ENCODE data around the gene DBH.

Gene DBH

DNA sequence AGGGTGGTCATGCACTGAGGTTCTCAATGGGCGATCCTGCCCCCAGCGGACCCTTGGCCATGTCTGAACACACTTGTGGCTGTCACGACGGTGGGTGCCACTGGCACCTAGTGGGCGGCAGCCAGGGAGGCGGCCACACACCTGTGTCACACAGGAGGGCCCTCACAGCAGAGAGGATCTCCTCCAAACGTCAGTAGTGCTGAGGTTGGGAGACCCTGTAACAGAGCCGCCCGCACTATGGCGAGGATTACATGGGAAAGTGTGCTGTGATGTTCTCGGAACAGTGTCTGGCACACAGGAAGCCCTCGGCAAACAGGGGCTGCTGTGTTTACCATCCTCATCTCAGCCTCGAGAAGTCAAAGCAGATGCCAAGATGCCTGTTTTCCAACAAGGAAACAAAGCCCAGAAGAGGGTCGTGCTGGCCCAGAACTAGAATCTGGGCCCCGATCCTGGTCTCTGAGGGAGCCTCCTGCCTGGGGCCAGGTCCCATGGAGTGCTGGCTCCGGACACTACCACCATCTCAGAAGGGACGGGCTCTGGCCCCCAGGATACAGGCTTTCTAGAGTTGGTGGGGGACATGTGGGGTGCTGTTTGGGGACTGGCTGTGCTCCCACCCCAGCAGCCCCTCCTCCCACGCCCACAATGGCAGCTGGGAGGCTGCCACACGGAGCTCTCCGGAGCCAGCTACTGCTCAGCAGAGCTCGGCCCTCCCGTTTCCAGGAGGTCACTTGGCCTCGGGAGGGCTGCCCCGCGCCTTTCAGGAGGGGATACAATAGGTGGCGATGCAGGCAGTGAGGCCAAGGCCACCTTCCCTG, 48.2 kb downstream of the DBH start:
- no peak for DNase-seq (ENCODE audit: low spot score)

DNA sequence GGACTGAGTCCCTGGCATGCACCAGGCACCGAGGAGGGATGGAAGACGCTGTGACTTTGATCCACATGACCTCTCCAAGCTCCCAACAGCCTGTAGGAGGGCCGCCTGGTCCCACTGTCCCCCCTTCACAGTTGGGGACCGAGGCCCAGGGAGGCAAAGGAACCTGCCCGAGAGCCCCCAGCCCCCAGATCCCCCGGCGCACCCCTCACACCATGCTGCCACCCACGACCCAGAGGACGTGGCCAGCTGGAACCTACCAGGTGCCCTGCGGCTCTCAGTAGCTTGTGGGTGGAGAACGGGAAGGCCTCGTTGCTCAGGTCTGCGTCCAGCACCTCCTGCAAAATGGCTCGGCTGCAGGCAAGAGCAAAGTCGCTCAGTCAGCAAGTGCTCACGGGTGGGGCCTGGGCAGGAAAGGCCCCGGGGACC, 48.8 kb downstream of the DBH start:
- DNase-seq (ENCODE audit: low spot score) = no peak

DNA sequence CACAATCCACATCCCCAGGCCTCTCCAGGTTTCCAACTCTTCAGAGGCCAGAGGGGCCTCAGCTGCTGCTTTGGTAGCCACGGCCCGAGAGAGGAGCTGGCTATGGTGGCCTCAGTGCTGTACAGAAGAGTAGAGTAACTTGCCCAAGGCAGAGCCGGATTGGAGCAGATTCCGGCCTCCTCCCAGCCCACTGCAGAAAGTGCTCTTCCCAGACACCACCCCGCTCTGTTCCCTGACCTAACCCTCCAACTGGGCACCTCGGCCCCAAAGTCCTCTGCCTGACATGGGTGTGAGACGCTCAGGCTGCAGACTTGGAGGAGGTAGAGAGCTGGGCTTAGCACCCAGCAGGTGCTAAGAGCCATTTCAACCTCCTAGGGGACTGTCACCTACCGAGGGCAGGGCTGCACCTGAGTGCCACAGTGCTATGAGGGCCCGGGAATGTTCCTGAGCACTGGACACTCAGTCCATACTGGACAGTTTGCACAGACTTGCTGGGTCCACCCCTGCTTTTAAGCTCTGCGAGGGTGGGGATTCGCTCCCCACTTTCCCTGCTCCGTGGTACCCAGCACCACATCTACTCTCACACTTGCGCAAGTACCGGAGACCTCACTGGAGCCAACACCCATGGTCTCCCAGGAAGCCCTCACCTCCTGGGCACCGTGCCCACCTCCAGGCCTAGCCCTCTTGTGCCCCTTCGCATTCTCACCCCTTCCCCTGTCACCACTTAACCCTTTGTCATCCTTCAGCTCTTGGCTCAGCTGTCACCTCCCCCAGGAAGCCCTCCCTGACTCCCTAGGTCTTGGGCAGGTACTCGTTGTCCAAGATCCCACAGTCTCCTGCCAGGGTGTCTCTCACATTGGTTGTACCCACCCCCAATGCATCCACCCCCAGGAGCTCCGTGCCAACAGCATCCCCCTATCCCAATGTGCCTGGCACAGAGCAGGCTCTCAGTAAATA, 49.8 kb downstream of the DBH start:
- no peak for DNase-seq (ENCODE audit: low spot score)

DNA sequence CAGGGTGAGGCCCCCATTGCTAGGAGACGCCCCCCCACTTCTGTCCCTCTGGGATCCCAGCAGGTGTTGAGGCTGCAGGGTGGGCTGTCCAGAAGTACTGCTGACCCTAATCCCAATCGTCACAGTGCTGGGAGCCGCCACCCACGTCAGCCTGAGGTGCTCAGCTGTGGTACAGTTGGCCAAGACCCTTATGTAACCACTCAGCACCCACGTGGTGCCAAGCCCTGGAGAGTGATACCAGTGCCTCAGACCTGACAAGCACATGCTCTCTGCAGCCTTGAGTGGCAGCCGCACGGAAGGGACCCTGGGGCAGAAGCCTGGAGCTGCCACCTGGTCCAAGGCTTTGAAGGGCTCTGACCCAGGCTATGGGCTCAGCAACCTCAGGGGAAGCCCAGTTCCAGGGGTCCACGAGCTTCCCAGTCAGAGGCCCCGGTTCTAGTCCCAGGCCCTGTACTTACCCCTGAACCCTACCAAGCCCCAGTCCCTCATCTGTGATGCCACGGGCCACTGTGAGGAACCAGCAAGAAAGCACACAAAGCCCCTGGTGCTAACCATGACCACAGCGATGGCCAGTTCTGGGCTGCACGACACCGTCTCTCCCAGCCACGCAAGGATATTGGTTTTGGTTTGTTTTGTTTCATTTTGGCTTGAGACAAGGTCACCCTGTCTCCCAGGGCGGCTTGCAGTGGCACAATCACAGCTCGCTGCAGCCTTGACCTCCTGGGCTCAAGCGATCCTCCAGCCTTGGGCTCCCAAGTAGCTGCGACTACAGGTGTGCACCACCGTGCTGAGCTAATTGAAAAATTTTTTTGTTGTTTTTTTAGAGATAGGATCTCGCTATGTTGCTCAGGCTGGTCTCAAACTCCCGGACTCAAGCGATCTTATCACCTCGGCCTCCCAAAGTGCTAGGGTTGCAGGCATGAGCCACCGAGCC, 50.7 kb downstream of the DBH start:
- no peak for DNase-seq (ENCODE audit: low spot score)

DNA sequence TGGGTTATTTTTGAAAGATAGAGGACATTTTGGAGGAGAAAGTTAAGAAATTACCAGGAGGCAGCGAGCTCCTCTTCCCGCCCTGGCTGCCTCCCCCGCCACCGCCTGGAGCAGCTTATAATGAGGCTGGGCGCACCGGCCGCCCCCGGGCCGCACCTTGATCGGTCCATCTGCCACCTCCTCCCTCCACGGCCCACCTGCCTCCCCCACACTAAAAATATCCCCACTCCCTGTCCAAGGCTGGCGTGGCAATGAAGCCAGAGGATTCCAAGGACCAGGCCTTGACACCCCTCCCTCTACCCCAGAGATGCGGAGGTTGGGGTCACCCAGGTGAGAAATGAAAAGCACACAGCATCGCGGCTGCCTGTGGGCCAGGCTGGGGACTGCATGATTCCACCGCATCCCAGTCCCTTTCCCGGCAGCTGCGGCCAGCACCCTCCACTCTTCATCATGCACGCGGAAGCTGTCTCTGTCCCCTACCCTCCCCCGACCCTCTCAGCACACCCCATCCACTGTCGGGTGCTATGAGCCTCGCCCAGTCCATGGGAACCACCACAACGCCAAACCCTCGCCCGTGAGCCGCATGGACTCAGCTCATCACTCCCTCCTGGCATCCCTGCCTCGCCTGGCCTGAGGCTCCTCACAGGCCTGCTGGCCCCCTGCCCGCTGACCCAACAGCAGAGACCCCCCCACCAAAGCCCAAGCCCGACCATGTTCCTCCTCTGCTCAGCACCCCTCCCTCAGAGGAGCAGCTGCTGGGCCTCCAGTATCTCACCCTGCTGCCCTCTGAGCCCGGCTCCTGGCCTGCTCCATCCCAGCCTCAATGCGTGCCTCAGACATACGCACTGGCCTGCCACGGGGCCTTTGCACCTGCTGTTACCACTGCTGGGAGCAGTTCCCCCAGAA, 51.9 kb downstream of the DBH start:
- no peak for DNase-seq (ENCODE audit: low spot score)

DNA sequence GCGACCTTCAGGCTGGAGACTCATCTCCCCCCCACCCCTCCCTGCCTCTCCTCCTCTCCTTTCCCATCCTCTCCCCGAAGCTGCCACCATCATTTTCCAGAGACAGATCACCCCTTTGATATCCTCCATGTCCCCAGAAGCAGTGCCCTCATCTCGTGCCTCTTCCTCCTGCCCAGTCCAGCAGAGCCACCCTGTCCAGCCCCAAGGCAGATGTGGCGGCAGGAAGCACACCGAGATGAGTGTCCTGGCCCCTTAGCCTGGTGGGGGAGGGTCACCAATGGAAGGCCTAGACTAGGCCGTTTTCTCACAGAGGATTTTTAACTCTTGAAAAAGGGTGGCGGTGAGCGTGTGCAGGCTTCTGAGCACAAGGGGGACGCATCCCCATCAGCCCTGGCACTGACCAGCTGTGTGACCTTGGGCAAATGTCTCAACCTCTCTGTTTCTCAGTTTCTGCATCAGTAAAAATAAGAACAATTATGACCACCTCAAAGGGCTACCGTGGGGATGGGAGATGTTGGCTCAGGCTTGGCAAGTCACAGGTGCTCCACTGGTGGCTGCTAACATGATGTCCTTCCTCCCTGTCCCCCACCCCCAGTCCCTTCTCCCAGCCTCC, 53.1 kb downstream of the DBH start:
- no peak for DNase-seq (ENCODE audit: low spot score)

DNA sequence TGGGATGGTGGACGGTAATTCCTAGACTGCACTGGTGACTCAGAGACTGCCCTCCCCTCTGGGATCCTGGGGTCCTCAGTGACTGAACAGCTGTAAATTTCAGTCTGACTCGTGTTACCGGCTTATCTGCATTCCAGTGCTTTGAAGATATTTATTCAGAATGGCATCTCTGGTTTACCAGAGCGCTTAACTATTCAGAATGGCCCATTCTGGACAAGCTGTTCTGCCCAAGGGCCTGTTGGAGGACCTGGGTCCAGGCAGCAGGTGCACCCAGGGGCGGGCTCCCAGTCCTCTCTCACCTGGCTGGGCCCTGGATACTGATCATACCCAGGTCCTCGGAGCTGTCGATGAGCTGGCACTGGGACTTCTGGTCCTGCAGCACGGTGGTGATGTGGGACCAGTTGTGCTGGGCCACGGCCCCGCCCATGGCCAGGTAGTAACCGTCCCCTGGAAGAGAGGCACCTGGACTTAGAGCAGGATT, 54.0 kb downstream of the DBH start:
- no peak for DNase-seq (ENCODE audit: low spot score)

DNA sequence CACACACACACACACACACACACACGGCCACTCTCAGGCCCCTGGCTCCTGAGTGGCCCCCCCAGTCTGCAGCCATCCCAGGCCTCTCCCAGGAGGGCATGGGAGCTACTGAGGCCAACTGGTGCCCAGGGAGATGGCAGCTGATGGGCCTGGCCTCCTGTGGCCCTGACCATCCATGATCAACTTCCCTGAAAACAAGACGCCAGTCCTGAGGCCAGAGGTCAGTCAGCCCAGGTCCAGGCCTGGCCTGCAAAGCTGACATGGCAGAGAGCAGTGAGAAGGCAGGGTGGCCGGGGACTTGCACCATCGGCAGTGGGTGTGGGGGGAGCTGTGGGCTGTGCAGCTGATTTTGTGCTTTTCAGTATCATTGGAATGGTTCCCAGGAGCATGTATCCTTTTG, 55.0 kb downstream of the DBH start:
- no peak for DNase-seq (ENCODE audit: low spot score)

DNA sequence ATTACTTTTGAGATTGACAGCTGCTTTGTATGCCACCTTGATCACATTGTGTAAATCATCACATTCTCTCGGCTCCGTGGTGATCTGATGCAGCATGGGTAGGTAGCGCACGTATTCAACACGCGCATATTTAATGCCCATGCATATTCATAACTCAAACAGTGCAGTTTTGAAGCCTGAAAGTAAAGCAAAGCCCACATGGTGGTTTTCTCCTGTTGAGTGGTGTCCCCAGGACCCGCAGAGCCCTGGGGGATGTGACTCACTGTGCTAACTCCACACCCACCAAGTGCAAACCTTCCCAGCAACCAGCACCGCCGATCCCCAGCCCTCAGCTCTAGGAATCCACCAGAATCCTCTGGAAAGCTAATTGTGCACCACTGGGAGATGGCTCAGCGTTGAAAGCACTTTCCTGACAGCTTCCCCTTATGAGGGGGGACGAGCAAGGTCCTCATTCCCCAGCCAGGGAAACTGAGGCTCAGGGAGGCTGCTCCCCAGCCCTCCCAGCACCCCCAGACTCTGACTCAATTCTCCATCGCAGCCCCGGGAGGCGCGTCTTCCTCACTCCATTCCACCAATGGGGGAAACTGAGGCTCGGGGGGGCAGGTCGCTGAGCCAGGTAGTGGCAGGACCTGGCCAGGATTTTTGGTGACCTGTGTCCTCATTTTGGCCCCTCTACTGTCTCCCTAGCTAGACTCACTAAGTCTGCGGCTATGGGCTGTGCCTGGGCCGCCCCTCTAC, 55.6 kb downstream of the DBH start:
- DNase-seq (ENCODE audit: low spot score) = no peak

DNA sequence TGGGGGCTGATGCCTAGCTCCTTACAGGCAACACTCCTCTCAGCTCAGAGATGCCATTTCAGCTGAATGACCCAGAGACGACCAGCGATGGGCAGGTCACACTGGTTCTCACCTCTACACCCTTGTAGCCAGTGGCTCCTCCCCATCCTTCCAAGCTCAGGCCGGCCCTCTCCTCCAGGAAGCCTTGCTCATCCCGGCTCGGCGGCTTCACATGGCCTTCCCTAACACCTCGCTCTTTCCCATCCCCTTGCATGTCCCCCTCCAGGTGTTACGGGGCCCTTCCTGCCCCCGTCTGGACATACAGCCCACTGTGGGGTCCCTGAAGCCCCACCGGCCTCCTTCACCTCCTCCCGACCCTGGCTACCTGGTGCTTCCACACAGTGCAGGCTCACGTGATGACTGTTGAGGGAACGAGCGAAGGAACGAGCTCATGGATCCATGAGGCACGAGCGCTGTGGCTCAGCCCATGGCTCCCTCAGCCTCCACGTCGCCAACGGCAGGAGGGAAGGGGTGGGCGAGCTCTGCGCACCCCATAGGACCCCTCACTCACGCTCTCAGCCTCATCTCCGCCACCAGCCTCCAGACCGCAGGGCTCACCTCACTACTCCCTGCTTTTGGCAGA, 56.3 kb downstream of the DBH start:
- no peak for DNase-seq (ENCODE audit: low spot score)

DNA sequence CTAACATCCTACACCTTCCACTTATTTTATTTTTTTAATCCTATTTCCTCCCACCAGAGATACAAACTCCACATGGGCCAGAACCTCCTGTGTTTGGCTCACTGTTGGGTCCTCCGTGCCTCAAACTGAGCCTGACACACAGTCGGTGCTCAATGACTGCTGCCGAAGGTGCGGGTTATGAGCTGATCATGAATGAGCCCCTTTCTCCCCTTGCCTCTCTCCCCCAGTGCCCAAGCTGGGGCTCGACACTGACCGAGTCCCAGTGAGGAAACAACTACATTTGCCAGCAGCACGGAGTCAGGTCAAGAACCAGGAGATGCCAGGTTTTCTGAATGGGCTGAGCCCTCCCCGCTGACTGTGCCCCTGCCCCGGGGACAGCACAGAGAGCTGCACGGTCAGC, 57.0 kb downstream of the DBH start:
- DNase-seq (ENCODE audit: low spot score) = no peak

DNA sequence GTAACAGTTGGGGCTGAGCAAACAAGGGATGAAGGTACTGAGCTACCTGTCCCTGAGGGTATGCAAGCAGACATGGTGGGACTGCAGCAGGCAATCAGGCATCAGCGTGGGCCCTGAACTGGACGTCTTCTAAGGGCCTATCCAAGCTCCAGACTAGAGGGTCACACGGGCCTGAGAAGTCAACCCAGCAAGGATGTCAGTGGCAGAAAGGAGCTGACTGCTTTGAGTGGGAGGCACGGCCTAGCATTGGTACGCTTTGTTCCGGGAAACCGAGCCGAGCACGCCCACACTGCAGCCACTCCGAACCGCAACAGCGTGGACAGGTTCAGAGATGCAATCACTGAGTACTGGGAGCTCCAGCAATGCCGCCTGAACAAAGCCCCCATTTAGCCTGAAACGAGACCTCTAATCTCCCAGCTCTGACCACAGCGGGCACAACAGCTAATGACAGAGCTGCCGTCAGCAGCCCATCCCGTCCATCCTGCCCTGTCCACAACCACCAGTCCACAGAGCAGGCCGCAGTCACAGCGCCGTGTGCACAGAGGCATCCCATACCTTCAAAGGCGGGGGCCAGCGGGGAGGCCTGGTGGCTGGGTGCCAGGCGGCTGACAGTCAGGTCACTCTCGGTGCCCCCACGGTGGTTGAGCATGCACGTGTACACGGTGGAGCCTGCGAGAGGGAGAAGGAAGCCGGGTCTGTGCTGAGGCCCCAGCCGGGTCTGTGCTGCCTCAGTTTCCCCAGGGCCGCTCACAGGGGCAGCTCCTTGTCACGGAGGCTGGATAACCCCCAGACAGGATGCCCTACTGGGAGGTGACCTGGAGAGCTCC, 57.8 kb downstream of the DBH start:
- DNase-seq (ENCODE audit: low spot score) = no peak

DNA sequence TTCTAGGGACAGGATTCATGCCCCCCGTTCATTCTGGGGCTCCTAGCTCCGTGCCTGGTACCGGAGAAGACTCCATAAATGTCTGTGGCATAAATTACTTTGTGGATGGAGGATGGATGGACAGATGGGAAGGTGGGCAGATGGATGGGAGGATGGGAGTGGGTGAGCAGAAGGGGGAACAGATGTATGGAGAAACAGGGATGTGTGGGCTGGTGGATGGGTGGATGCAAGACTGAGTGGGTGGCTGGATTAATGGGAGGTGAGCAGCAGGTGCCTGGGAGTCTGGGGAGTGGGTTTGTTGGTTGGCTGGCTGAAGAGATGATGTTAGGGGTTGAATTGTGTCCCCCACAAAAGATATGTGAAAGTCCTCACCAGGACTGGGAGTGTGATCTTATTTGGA, 58.5 kb downstream of the DBH start:
- DNase-seq (ENCODE audit: low spot score) = no peak

DNA sequence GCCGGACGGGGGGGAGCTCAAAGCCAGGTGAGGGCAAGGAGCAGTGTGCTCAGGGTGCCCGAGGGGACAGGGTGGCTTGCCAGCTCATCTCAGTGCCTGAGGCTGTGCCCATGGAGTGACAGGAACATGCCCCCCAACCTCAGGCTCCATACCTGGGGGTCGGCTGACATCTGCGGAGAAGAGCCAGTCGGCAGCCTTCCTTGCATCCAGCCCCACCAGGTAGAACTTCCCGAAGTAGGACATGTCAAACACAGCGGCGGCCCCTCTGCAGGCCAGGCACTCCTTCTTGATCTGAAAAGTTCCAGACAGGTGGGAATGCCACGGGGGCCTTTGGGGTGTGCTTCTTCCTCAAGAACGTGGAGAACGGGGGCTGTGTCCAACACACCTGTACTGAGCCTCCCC, 59.9 kb downstream of the DBH start:
- no peak for DNase-seq (ENCODE audit: low spot score)

DNA sequence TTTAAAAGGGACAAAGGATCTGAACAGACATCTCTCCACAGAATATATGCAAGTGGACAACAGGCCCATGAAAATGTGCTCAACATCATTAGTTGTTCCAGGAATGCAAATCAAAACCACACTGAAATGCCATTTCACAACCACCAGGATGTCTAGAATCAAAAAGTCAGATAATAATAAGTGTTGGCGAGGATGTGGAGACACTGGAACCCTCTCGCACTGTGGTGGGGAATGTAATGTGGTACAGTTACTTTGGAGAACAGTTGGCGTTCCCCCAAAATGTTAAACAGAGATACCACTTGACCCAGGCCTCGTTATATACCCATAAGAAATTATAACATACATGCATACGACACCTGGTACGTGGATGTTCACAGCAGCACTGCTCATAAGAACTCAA, 63.4 kb downstream of the DBH start:
- DNase-seq (ENCODE audit: low spot score) = no peak

DNA sequence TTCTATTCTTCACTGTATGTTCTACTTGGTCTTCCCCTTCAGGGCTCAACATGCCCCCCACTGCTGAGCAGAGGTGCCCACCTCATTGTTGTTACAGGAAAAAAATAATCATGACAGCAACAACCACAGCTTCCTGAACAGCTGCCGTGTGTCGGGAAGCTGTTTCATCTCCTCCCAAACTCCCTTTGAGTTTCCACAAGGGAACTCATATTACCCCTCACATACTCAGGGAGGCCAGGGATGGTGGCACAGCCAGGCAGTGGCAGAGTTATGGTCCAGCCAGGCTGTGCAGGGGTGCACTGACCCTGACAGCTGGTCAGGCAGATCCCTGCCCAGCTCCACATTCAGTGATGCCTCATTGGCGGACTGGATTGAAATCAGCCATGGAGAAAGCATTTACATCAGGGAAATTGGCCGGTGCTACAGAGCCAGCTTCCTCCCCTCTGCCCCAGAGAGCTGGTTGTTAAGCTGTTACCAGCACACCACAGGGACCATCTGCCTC, 64.7 kb downstream of the DBH start:
- DNase-seq (ENCODE audit: low spot score) = no peak

DNA sequence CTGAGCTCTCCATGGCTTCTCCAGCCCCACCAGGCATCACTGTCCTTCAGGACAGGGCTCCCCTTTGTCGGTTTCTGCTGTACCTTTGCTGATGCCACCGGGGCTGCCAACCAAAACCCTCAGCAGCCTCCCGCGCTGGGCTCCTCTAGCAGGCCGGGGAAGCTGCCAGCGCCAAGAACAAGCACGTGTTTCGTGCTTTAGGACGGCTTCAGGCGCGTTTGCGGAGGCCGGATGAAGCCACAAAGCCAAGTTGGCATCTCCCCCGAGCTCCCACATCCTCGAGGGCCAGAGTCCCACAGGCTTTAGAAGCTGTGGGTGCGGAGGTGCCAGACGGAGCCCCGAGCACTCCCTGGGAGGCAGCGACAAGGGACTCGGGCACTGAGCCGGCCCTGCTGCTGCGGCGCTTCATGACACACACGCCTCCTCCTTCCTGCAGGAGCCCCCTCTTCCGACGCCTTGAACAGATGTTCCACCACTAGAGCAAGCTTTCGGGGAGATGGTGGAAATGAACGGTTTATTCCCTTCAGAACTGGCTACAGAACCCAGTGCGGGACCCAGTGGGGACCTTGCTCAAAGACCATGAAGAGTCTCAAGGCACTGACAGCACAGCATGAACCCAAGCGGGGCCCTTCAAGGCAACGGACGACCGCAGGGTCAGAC, 65.3 kb downstream of the DBH start:
- DNase-seq (ENCODE audit: low spot score) = no peak

Measured in hematopoietic multipotent progenitor cell treated with erythropoietin and hydrocortisone succinate and interleukin-3 and kit ligand, for 17 days (in vitro differentiated cells).